HepG2 (cell line): ENCODE data around the gene GPC6. TPM values are rescaled to one million over a fixed set of nuclear protein-coding genes. Genes with fewer than 3 reads are reported as not detected.

Source experiments
- ATAC-seq: fragments of 200-7000 bp; cut with Tn5 transposase; 3 replicates; pipeline ENCODE4 v1.9.1; 2020; ENCODE audit warnings: mild to moderate bottlenecking, moderate library complexity
- BruUV-seq: library from RNA; stranded (reverse); fragments of 400-500 nt; replicated peaks from 2 replicates; lab custom pipeline; 2021; lab: Mats Ljungman, UMichigan
- CTCF ChIA-PET: fragments of 300-600 bp; formaldehyde crosslinking; extraction: SDS; loops from one replicate; lab custom pipeline; 2021; ENCODE audit warnings: low total read pairs, inconsistent platforms, low intra/inter-chr PET ratio; lab: Yijun Ruan, JAX
- POLR2A ChIA-PET: fragments of 350-600 bp; sonication (Branson Sonifier 250); formaldehyde crosslinking; loops from one replicate; lab custom pipeline; 2020; ENCODE audit warnings: antibody characterized with exemption, inconsistent platforms; lab: Yijun Ruan, JAX
- DNase-seq: peaks from one replicate; pipeline ENCODE4 v3.0.0-alpha.2; 2015; ENCODE audit warnings: low spot score
- FAIRE-seq: peaks from 3 replicates; lab custom pipeline; 2011; peaks lifted over from hg19 to GRCh38; lab: Jason Lieb, UNC
- H2AFZ ChIP-seq: one replicate; pipeline ENCODE4 v1.6.1; 2011; ENCODE audit warnings: low read length, inconsistent platforms
- H3K27ac ChIP-seq: fragments of 300-600 bp; 3 replicates; pipeline ENCODE4 v1.8.0; 2011; ENCODE audit warnings: mixed run types, mild to moderate bottlenecking, mixed read lengths, low read length, inconsistent platforms; ENCODE audit not compliant: insufficient read depth; ENCODE audit errors: extremely low read length
- H3K27me3 ChIP-seq, 2 experiments: fragments of 200-600 bp in 1 of 2; 2 replicates in 1 of 2; 3 replicates in 1 of 2; pipeline versions ENCODE4 v1.6.0 to v1.8.0; 2011; ENCODE audit warnings: low read length in 2 of 2, mild to moderate bottlenecking in 2 of 2, moderate library complexity in 2 of 2, inconsistent platforms in 1 of 2; ENCODE audit not compliant: insufficient read depth in 2 of 2, control insufficient read depth in 1 of 2
- H3K36me3 ChIP-seq, 2 experiments: fragments of 200-600 bp in 1 of 2; replicated peaks in 1 of 2; 2 replicates in 1 of 2; 3 replicates in 1 of 2; pipeline versions ENCODE4 v1.5.1 to v1.8.0; 2011; ENCODE audit warnings: low read length in 2 of 2, inconsistent platforms in 1 of 2; ENCODE audit not compliant: insufficient read depth in 2 of 2, control insufficient read depth in 1 of 2
- H3K4me1 ChIP-seq: 2 replicates; pipeline ENCODE4 v1.5.1; 2012; ENCODE audit warnings: low read length, inconsistent platforms; ENCODE audit not compliant: insufficient read depth
- H3K4me2 ChIP-seq: 2 replicates; pipeline ENCODE4 v1.6.0; 2011; ENCODE audit warnings: low read depth, low read length, inconsistent platforms
- H3K4me3 ChIP-seq, 3 experiments: fragments of 200-600 bp in 1 of 3; sonication (generic), shearing (Covaris generic) in 1 of 3; replicated peaks in 1 of 3; 2 replicates each; pipeline ENCODE4 v1.5.1; 2011 to 2016; ENCODE audit warnings: low read length in 3 of 3, inconsistent platforms in 2 of 3, low read depth in 2 of 3, mild to moderate bottlenecking in 2 of 3, control low read depth in 1 of 3, mixed read lengths in 1 of 3; ENCODE audit not compliant: insufficient read depth in 1 of 3
- H3K79me2 ChIP-seq: one replicate; pipeline ENCODE4 v1.6.1; 2011; ENCODE audit warnings: low read length, inconsistent platforms; ENCODE audit not compliant: insufficient read depth
- H3K9ac ChIP-seq: 2 replicates; pipeline ENCODE4 v1.6.0; 2011; ENCODE audit warnings: mild to moderate bottlenecking, low read depth, low read length, inconsistent platforms; ENCODE audit not compliant: insufficient read depth
- H3K9me3 ChIP-seq: 2 replicates; pipeline ENCODE4 v1.5.1; 2012; ENCODE audit warnings: mild to moderate bottlenecking, low read length
- H4K20me1 ChIP-seq: 2 replicates; pipeline ENCODE4 v1.6.0; 2011; ENCODE audit warnings: inconsistent platforms, mild to moderate bottlenecking, low read length, moderate library complexity; ENCODE audit not compliant: insufficient read depth
- KLF13 ChIP-seq: sonication (generic); formaldehyde crosslinking; IDR thresholded peaks from 2 replicates; pipeline ENCODE4 v1.4.0; 2020; ENCODE audit warnings: mild to moderate bottlenecking, missing genetic modification reagents
- LCORL ChIP-seq, 2 experiments: fragments of 450-650 bp in 1 of 2; sonication (generic) in 1 of 2; formaldehyde crosslinking in 1 of 2; IDR thresholded peaks; 2 replicates each; pipeline versions ENCODE4 v1.5.0 to v1.6.1; 2017 to 2020; ENCODE audit warnings: antibody characterized with exemption in 1 of 2, missing genetic modification reagents in 1 of 2
- MBD4 ChIP-seq: IDR thresholded peaks from 2 replicates; pipeline ENCODE4 v1.6.1; 2012; ENCODE audit warnings: low read length, inconsistent platforms, borderline replicate concordance
- RFXANK ChIP-seq: IDR thresholded peaks from 2 replicates; pipeline ENCODE4 v1.6.1; 2016
- ZFP91 ChIP-seq: sonication (generic); formaldehyde crosslinking; IDR thresholded peaks from 2 replicates; pipeline ENCODE4 v1.9.0; 2022; ENCODE audit warnings: missing genetic modification reagents, mild to moderate bottlenecking, borderline replicate concordance
- ZNF33A ChIP-seq: sonication (generic); formaldehyde crosslinking; IDR thresholded peaks from 2 replicates; pipeline ENCODE4 v1.5.1; 2020; ENCODE audit warnings: missing genetic modification reagents, mild to moderate bottlenecking, moderate library complexity, borderline replicate concordance
- ZSCAN5A ChIP-seq: sonication (generic); formaldehyde crosslinking; IDR thresholded peaks from 2 replicates; pipeline ENCODE4 v1.8.0; 2022; ENCODE audit warnings: mild to moderate bottlenecking, missing genetic modification reagents, borderline replicate concordance
- WGBS: methylation state at CpG from one replicate; pipeline ENCODE4 v1.1.6; 2017; ENCODE audit warnings: low lambda C conversion rate; 5-methylcytosine and 5-hydroxymethylcytosine counted together
- in situ Hi-C: cut with HindIII; loops from 2 replicates; pipeline ENCODE4 v1.10.0; 2017; ENCODE audit warnings: low pct_unique_long_range_greater_than_20kb; ENCODE audit not compliant: extremely low pct_ligation_motif_present
- intact Hi-C: fragments of 100-400 bp; cut with micrococcal nuclease; formaldehyde crosslinking; loops from one replicate; pipeline ENCODE4 v1.10.0; 2022; ENCODE audit not compliant: unreplicated experiment
- polyA plus RNA-seq, 8 experiments: library from polyadenylated mRNA; depleted of rRNA in 3 of 8; stranded (reverse) in 7 of 8; unstranded in 1 of 8; fragments of >200 nt; fragmentation: Illumina TruSeq in 4 of 8; extraction: Trizol in 4 of 8; gene quantifications; 2 replicates each; pipeline versions ENCODE4 v1.2.1 to v1.2.3, GENCODE V29; 2011 to 2016; ENCODE audit warnings: low read depth in 4 of 8, missing spikeins in 1 of 8, mixed read lengths in 1 of 8; ENCODE audit not compliant: insufficient read depth in 1 of 8
- total RNA-seq, 5 experiments: library from RNA; depleted of rRNA; stranded (reverse); fragments of >200 nt; fragmentation: Illumina TruSeq; extraction: Trizol; gene quantifications; 2 replicates each; pipeline ENCODE4 v1.2.3, GENCODE V29; 2016; ENCODE audit warnings: low read depth in 1 of 5
- TF ChIP-seq, protein P1 (sequence below): sonication (generic); formaldehyde crosslinking; IDR thresholded peaks from 2 replicates; pipeline ENCODE4 v1.4.0; 2020; ENCODE audit warnings: missing genetic modification reagents
- TF ChIP-seq, protein P2 (sequence below): sonication (generic); formaldehyde crosslinking; IDR thresholded peaks from 2 replicates; pipeline ENCODE4 v1.5.0; 2020; ENCODE audit warnings: missing genetic modification reagents, mild to moderate bottlenecking, borderline replicate concordance
- TF ChIP-seq, protein P3 (sequence below): sonication (generic); formaldehyde crosslinking; IDR thresholded peaks from 2 replicates; pipeline ENCODE4 v1.5.0; 2020; ENCODE audit warnings: missing genetic modification reagents, mild to moderate bottlenecking, borderline replicate concordance

Gene GPC6
- total and polyA plus RNA-seq, 2 of the 13 experiments (the other 11 are each of a cell fraction or from before 2014, with no cell fraction given), result 24.5 to 33.9 TPM

DNA sequence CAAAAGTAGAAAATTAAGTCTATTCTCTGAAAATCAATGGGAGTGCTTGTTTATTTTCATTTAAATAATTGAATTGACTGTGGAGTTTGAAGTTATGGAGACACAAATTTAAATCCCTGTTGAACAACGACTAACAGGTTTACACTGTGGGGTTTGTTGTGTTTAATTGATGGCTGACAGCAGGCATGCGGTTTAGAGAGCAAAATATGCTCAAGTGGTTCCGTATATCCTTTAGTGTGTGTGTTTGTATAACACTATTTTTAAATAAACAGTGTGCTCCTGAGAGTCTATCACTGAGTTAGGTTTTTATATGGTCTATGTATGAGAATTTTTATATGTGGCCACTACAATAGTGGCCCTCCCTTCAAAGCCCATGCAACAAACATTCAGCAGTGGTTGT, 332.0 kb downstream of the GPC6 start:
- Histone ChIP-seq H2AFZ (no peak overlapping the region), H3K4me3 (no peak overlapping the region), H3K79me2 (no peaks in the 10 kb centered on the region), H3K27me3 (no peaks in the 10 kb centered on the region), H3K9ac (no peak overlapping the region), H3K9me3 (no peaks in the 10 kb centered on the region), H3K4me2 (no peak overlapping the region), H3K27ac (no peak overlapping the region), H3K36me3 (no peaks in the 10 kb centered on the region), H3K4me1 (no peaks in the 10 kb centered on the region; the same call in 1 of the 2 replicates), H4K20me1 (no peaks in the 10 kb centered on the region)
- no TSS peak for BruUV-seq
- ATAC-seq (no peak), DNase-seq (no peak), FAIRE-seq (no peak)
- in situ Hi-C loops (no loop called here), intact Hi-C loops (no loop called here)
- POLR2A ChIA-PET, result no interaction called here
- CTCF ChIA-PET, result no interaction called here
- TF ChIP-seq ZNF33A (CRISPR knock-in tag), result no peak
- TF ChIP-seq LCORL (IDR thresholded peaks at IDR 0.05), result no peak
- no peak for TF ChIP-seq LCORL (CRISPR knock-in tag; IDR thresholded peaks at IDR 0.05)
- no peak for TF ChIP-seq ZSCAN5A
- no peak for TF ChIP-seq ZFP91
- TF ChIP-seq, protein P1, sequence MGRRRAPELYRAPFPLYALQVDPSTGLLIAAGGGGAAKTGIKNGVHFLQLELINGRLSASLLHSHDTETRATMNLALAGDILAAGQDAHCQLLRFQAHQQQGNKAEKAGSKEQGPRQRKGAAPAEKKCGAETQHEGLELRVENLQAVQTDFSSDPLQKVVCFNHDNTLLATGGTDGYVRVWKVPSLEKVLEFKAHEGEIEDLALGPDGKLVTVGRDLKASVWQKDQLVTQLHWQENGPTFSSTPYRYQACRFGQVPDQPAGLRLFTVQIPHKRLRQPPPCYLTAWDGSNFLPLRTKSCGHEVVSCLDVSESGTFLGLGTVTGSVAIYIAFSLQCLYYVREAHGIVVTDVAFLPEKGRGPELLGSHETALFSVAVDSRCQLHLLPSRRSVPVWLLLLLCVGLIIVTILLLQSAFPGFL, result no peak
- no peak for TF ChIP-seq KLF13 (CRISPR knock-in tag)
- TF ChIP-seq, protein P2, sequence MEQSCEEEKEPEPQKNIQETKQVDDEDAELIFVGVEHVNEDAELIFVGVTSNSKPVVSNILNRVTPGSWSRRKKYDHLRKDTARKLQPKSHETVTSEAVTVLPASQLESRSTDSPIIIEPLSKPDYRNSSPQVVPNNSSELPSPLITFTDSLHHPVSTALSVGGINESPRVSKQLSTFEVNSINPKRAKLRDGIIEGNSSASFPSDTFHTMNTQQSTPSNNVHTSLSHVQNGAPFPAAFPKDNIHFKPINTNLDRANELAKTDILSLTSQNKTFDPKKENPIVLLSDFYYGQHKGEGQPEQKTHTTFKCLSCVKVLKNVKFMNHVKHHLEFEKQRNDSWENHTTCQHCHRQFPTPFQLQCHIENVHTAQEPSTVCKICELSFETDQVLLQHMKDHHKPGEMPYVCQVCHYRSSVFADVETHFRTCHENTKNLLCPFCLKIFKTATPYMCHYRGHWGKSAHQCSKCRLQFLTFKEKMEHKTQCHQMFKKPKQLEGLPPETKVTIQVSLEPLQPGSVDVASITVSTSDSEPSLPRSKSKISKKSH (CRISPR knock-in tag), result no peak
- TF ChIP-seq, protein P3, sequence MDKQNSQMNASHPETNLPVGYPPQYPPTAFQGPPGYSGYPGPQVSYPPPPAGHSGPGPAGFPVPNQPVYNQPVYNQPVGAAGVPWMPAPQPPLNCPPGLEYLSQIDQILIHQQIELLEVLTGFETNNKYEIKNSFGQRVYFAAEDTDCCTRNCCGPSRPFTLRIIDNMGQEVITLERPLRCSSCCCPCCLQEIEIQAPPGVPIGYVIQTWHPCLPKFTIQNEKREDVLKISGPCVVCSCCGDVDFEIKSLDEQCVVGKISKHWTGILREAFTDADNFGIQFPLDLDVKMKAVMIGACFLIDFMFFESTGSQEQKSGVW (CRISPR knock-in tag), result no peak
- no peak for TF ChIP-seq MBD4
- TF ChIP-seq RFXANK (CRISPR knock-in tag), result no peak
- 91% methylated on average over 3 of the region's 3 CpGs for WGBS
